ENCODE results near the gene DGKZ. TPM values are rescaled to one million over a fixed set of nuclear protein-coding genes. Genes with fewer than 3 reads are reported as not detected.
A peak's percentile ranks its signal among the peaks of the same experiment; 100 is the strongest.

DGKZ gene
- total and polyA plus RNA-seq, 8 donors, result 24.0 to 405 (median 61.7) TPM

DNA sequence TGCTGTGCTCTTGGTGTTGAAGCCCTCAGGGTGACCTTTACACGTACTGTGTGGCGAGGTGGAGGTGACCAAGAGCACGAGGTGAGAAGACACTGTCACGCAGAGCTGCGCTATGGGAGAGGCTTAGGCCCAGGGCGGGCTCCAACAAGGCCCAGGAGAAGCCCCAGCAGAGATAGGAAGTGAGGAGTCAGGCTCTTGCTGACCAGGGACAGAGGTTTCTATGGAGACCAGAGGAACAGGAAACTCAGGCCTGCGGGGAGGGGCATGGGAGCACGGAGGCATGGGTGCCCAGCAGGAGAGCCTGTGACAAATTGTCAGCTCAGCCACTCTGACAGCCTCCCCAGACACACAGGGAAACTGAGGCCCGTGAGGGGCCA is 15.8 kb downstream of the DGKZ start:
- Histone ChIP-seq H3K27ac (peak overlapping the region; percentile 39 to 86 (median 81)), H3K9me3 (no peaks in the 10 kb centered on the region), H3K36me3 (peaks cover 0 to 14% (median 10%) of the 10 kb centered on the region in 4 donors), H3K27me3 (no peaks in the 10 kb centered on the region), H3K4me3 (peak overlapping the region in 3 of 4 donors; percentile 3 to 18 (median 5)), H3K4me1 (peaks cover 38 to 75% (median 60%) of the 10 kb centered on the region in 4 donors)
- WGBS, 5 donors, result 52 to 56% (median 54%) methylated on average over 9 of the region's 9 CpGs
- TF ChIP-seq EP300 (IDR thresholded peaks at IDR 0.05), result no peak
- TF ChIP-seq POLR2A (IDR thresholded peaks at IDR 0.05), result no peak
- no peak for TF ChIP-seq POLR2AphosphoS5 (IDR thresholded peaks at IDR 0.05)
- peak; percentile 46 to 79 for DNase-seq
- intact Hi-C loops (cut with DNase I; ENCODE audit: low total_unique reads), result no loop called here

DNA sequence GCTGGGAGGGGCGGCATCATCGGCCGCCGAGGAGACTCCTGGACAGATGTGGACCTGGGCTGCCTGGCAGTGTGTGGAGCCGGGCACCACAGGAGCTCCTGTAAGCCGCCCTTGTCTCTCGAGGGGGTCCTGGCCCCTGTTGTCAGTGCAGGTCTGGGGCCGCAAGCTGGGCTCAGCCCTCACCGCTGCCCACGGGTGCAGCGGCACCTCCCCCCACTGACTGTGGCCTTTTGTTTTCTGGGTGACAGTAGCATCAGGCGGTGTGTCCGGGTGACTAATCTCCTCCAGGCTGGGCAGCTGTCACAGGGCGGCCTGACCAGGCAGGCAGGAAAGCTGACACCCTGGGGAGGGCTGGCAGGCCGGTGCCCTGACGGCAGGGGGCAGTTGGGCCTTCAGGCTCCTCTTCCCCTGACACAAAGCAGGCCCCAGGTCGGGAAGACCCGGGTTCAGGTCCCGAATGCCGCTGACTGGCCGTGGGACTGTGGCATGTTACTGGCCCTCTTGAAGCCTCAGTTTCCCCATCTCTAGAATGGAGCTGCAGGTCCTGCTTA is 16.3 kb downstream of the DGKZ start:
- H3K9me3 ChIP-seq, result no peaks in the 10 kb centered on the region
- peaks cover 0 to 19% (median 15%) of the 10 kb centered on the region in 4 donors for H3K36me3 ChIP-seq
- intact Hi-C loops (cut with DNase I; ENCODE audit: low total_unique reads), result no loop called here
- whole genome bisulfite sequencing, 5 donors, result 69 to 79% (median 77%) methylated on average over 13 to 21 of the region's 21 CpGs
- no peak for TF ChIP-seq CTCF (IDR thresholded peaks at IDR 0.05)
- TF ChIP-seq POLR2A (IDR thresholded peaks at IDR 0.05), result no peak
- TF ChIP-seq POLR2AphosphoS5 (IDR thresholded peaks at IDR 0.05), result no peak
- TF ChIP-seq EP300 (IDR thresholded peaks at IDR 0.05), result no peak
- DNase-seq, result no peak
- no peaks in the 10 kb centered on the region for H3K27me3 ChIP-seq
- peak overlapping the region; percentile 11 to 86 (median 81) for H3K27ac ChIP-seq
- H3K4me3 ChIP-seq, result peak overlapping the region in 3 of 4 donors; percentile 3 to 18 (median 5)
- peaks cover 36 to 70% (median 55%) of the 10 kb centered on the region in 4 donors for H3K4me1 ChIP-seq

DNA sequence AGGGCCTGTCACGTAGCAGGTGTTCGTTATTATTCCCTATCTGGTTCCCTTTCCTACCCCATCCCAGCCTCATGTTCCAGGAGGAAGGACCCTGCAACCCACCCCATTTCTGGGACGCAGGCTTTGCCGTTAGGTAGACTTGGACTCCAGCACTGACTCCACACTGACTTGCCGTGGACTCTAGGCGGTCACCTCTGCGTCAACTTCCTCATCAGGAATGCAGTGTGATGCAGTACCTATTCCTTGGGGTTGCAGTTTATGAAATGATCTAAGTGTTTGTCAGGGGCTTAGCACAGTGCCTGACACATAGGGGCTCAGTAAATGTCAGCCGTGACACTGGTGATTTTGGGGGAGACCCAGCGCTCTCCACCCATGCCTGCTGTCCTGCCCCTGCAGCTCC is 16.8 kb downstream of the DGKZ start:
- Histone ChIP-seq H3K27ac (peak overlapping the region in 4 of 5 donors; percentile 69 to 86 (median 83)), H3K4me1 (peaks cover 36 to 65% (median 55%) of the 10 kb centered on the region in 4 donors), H3K36me3 (peaks cover 0 to 24% (median 20%) of the 10 kb centered on the region in 4 donors), H3K9me3 (no peaks in the 10 kb centered on the region), H3K4me3 (no peak overlapping the region), H3K27me3 (no peaks in the 10 kb centered on the region)
- no peak for DNase-seq
- no peak for TF ChIP-seq POLR2AphosphoS5 (IDR thresholded peaks at IDR 0.05)
- TF ChIP-seq CTCF (IDR thresholded peaks at IDR 0.05), result no peak
- no peak for TF ChIP-seq EP300 (IDR thresholded peaks at IDR 0.05)
- no peak for TF ChIP-seq POLR2A (IDR thresholded peaks at IDR 0.05)
- intact Hi-C loops (cut with DNase I; ENCODE audit: low total_unique reads), result no loop called here
- 83 to 89% (median 87%) methylated on average over 6 to 9 of the region's 9 CpGs for WGBS, 5 donors

GRCh38 chr11:46364791-46365190 is 17.5 kb downstream of the DGKZ start:
- DNase-seq, result no peak
- 68 to 92% (median 70%) methylated on average over 2 to 3 of the region's 3 CpGs for WGBS, 5 donors
- peaks cover 3 to 29% (median 25%) of the 10 kb centered on the region in 4 donors for H3K36me3 ChIP-seq
- H3K4me3 ChIP-seq, result no peak overlapping the region
- no peaks in the 10 kb centered on the region for H3K9me3 ChIP-seq
- TF ChIP-seq CTCF (IDR thresholded peaks at IDR 0.05), result no peak
- no peak for TF ChIP-seq POLR2AphosphoS5 (IDR thresholded peaks at IDR 0.05)
- no peak for TF ChIP-seq EP300 (IDR thresholded peaks at IDR 0.05)
- no peak for TF ChIP-seq POLR2A (IDR thresholded peaks at IDR 0.05)
- peaks cover 36 to 63% (median 55%) of the 10 kb centered on the region in 4 donors for H3K4me1 ChIP-seq
- H3K27ac ChIP-seq, result no peak overlapping the region
- no peaks in the 10 kb centered on the region for H3K27me3 ChIP-seq
- intact Hi-C loops (cut with DNase I; ENCODE audit: low total_unique reads), result no loop called here

DNA sequence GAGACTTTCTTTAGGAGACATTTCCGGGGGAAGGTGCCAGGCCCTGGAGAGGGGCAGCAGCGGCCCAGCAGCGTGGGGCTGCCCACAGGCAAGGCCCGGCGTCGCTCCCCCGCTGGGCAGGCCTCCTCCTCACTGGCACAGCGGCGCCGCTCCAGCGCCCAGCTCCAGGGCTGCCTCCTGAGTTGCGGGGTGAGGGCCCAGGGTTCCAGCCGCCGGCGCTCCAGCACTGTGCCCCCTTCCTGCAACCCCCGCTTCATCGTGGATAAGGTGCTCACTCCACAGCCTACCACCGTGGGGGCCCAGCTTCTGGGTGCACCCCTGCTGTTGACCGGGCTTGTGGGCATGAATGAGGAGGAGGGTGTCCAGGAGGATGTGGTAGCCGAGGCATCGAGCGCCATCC is 19.0 kb downstream of the DGKZ start:
- Histone ChIP-seq H3K4me3 (no peak overlapping the region), H3K27ac (peak overlapping the region in 1 of 5 donors; percentile 1), H3K4me1 (peaks cover 29 to 52% (median 43%) of the 10 kb centered on the region in 4 donors), H3K9me3 (no peaks in the 10 kb centered on the region), H3K36me3 (peaks cover 17 to 44% (median 40%) of the 10 kb centered on the region in 4 donors), H3K27me3 (no peaks in the 10 kb centered on the region)
- TF ChIP-seq EP300 (IDR thresholded peaks at IDR 0.05) (no peak), POLR2A (IDR thresholded peaks at IDR 0.05) (no peak), POLR2AphosphoS5 (IDR thresholded peaks at IDR 0.05) (no peak), CTCF (IDR thresholded peaks at IDR 0.05) (no peak)
- no peak for DNase-seq
- WGBS, 5 donors, result 91 to 94% (median 93%) methylated on average over 17 to 22 of the region's 22 CpGs
- intact Hi-C loops (cut with DNase I; ENCODE audit: low total_unique reads), result no loop called here

Data from stomach (tissue), 9 donors.